GM23248 (cell line): Measurements from ENCODE around the gene TNFAIP8L1. TPM values are rescaled to one million over a fixed set of nuclear protein-coding genes. Genes with fewer than 3 reads are reported as not detected.

Experiments
- DNase-seq: peaks from one replicate; pipeline ENCODE4 v3.0.0-alpha.2; 2015
- H2AFZ ChIP-seq: fragments of 200-600 bp; sonication (generic); 2 replicates; pipeline ENCODE4 v1.6.1; 2016; ENCODE audit warnings: antibody characterized with exemption
- H3F3A ChIP-seq: fragments of 200-600 bp; sonication (generic); 2 replicates; pipeline ENCODE4 v1.6.1; 2016; ENCODE audit warnings: mild to moderate bottlenecking, antibody characterized with exemption, mixed run types; ENCODE audit not compliant: insufficient read depth
- H3K27ac ChIP-seq: fragments of 200-600 bp; sonication (generic); 2 replicates; pipeline ENCODE4 v1.5.1; 2016; ENCODE audit warnings: mild to moderate bottlenecking
- H3K27me3 ChIP-seq: fragments of 200-600 bp; sonication (generic); replicated peaks from 2 replicates; pipeline ENCODE4 v1.6.1; 2016; ENCODE audit warnings: mild to moderate bottlenecking; ENCODE audit not compliant: insufficient read depth
- H3K36me3 ChIP-seq: fragments of 200-600 bp; sonication (generic); 2 replicates; pipeline ENCODE4 v1.6.1; 2016; ENCODE audit warnings: low read depth, mild to moderate bottlenecking
- H3K4me1 ChIP-seq: fragments of 200-600 bp; sonication (generic); 2 replicates; pipeline ENCODE4 v1.6.1; 2016; ENCODE audit warnings: mild to moderate bottlenecking; ENCODE audit not compliant: insufficient read depth
- H3K4me2 ChIP-seq: fragments of 200-600 bp; sonication (generic); one replicate; pipeline ENCODE4 v1.6.1; 2016; ENCODE audit warnings: mild to moderate bottlenecking; ENCODE audit not compliant: unreplicated experiment
- H3K4me3 ChIP-seq: fragments of 200-600 bp; sonication (generic); 2 replicates; pipeline ENCODE4 v1.5.1; 2016; ENCODE audit warnings: mild to moderate bottlenecking
- H3K79me2 ChIP-seq: fragments of 200-600 bp; sonication (generic); 2 replicates; pipeline ENCODE4 v1.6.1; 2016; ENCODE audit warnings: mild to moderate bottlenecking; ENCODE audit not compliant: insufficient read depth
- H3K9ac ChIP-seq: fragments of 200-600 bp; sonication (generic); 2 replicates; pipeline ENCODE4 v1.6.1; 2016; ENCODE audit warnings: mild to moderate bottlenecking
- H3K9me2 ChIP-seq: fragments of 200-600 bp; sonication (generic); 2 replicates; pipeline ENCODE4 v1.6.1; 2016; ENCODE audit warnings: mixed run types, mild to moderate bottlenecking, moderate library complexity; ENCODE audit not compliant: insufficient read depth
- H3K9me3 ChIP-seq: fragments of 200-600 bp; sonication (generic); one replicate; pipeline ENCODE4 v1.6.1; 2017; ENCODE audit warnings: low read depth
- H4K20me1 ChIP-seq: fragments of 200-600 bp; sonication (generic); 2 replicates; pipeline ENCODE4 v1.6.0; 2016; ENCODE audit not compliant: insufficient read depth
- EZH2 ChIP-seq: fragments of 200-600 bp; sonication (generic); IDR thresholded peaks from 2 replicates; pipeline ENCODE4 v1.6.1; 2018; ENCODE audit warnings: antibody characterized with exemption, mild to moderate bottlenecking; ENCODE audit not compliant: insufficient read depth, poor library complexity, severe bottlenecking
- EZH2phosphoT487 ChIP-seq: fragments of 200-600 bp; sonication (generic); IDR thresholded peaks from 2 replicates; pipeline ENCODE4 v1.6.1; 2018; ENCODE audit warnings: antibody characterized with exemption, moderate library complexity, mild to moderate bottlenecking, low read depth; ENCODE audit not compliant: insufficient read depth
- WGBS, 2 experiments: methylation state at CpG; one replicate each; pipeline ENCODE4 v1.1.6; 2015 to 2017; ENCODE audit warnings: low lambda C conversion rate in 2 of 2, low coverage in 1 of 2; ENCODE audit errors: missing lambda C conversion rate in 2 of 2; 5-methylcytosine and 5-hydroxymethylcytosine counted together
- in situ Hi-C: fragments of 300-500 bp; cut with MboI; formaldehyde crosslinking; loops from 2 replicates; pipeline ENCODE4 v1.15.0; 2020
- polyA plus RNA-seq: library from polyadenylated mRNA; unstranded; fragments of >200 nt; fragmentation: Nextera tagmentation; extraction: Ambion mirVana; gene quantifications from 2 replicates; pipeline ENCODE4 v1.2.1, GENCODE V29; 2016
- total RNA-seq: library from RNA; depleted of rRNA; stranded (reverse); fragments of >200 nt; shearing (Covaris generic); gene quantifications from 2 replicates; pipeline ENCODE4 v1.2.3, GENCODE V29; 2014

Gene TNFAIP8L1
- total and polyA plus RNA-seq, 2 experiments from 2014 or later = 0.86 to 2.0 TPM

GRCh38 chr19:4690361-4690760 is 51.0 kb downstream of the TNFAIP8L1 start:
- H3K4me3 ChIP-seq = no peak overlapping the region
- peaks cover 16% of the 10 kb centered on the region; the same call in 1 of the 2 replicates for H3K36me3 ChIP-seq
- no peak overlapping the region for H3K4me2 ChIP-seq
- no peaks in the 10 kb centered on the region for H3K79me2 ChIP-seq
- H2AFZ ChIP-seq = no peak overlapping the region
- H3K9ac ChIP-seq = no peak overlapping the region
- no peaks in the 10 kb centered on the region for H3F3A ChIP-seq
- no peaks in the 10 kb centered on the region for H4K20me1 ChIP-seq
- no peaks in the 10 kb centered on the region for H3K9me3 ChIP-seq
- H3K4me1 ChIP-seq = 0 out of 2 replicates have a peak, but pooled peaks cover 4% of the 10 kb centered on the region
- no peak for DNase-seq
- in situ Hi-C loops = no loop called here
- WGBS, 2 experiments = 77 to 80% methylated on average over 13 of the region's 13 CpGs
- H3K27ac ChIP-seq = no peak overlapping the region
- H3K27me3 ChIP-seq = no peaks in the 10 kb centered on the region
- TF ChIP-seq EZH2phosphoT487 (no peak), EZH2 (no peak)
- no peaks in the 10 kb centered on the region for H3K9me2 ChIP-seq

- H3K9me3 ChIP-seq = no peaks in the 10 kb centered on the region
- no peak for DNase-seq
- no peak overlapping the region for H2AFZ ChIP-seq
- no peak overlapping the region for H3K9ac ChIP-seq
- TF ChIP-seq EZH2phosphoT487 = no peak
- no peak for TF ChIP-seq EZH2
- 0 out of 2 replicates have a peak, but pooled peaks cover 5% of the 10 kb centered on the region for H3F3A ChIP-seq
- H3K4me2 ChIP-seq = no peak overlapping the region
- peaks cover 8% of the 10 kb centered on the region for H3K4me1 ChIP-seq
- no peaks in the 10 kb centered on the region for H4K20me1 ChIP-seq
- in situ Hi-C loops = no loop called here
- H3K4me3 ChIP-seq = no peak overlapping the region
- 93 to 94% methylated on average over 9 of the region's 9 CpGs for WGBS, 2 experiments
- no peaks in the 10 kb centered on the region for H3K27me3 ChIP-seq
- no peaks in the 10 kb centered on the region for H3K79me2 ChIP-seq
- no peaks in the 10 kb centered on the region for H3K9me2 ChIP-seq
- peaks cover 17% of the 10 kb centered on the region; the same call in 1 of the 2 replicates for H3K36me3 ChIP-seq
- no peak overlapping the region for H3K27ac ChIP-seq
These were observed 52.1 kb downstream of the TNFAIP8L1 start for GRCh38 chr19:4691373-4691772.

- 90 to 91% methylated on average over 27 of the region's 27 CpGs for WGBS, 2 experiments
These were observed 53.1 kb downstream of the TNFAIP8L1 start for GRCh38 chr19:4692251-4693077.

GRCh38 chr19:4693078-4693350 is 53.7 kb downstream of the TNFAIP8L1 start:
- Histone ChIP-seq H2AFZ (no peak overlapping the region), H3K9me3 (no peaks in the 10 kb centered on the region), H3K36me3 (peaks cover 17% of the 10 kb centered on the region; the same call in 1 of the 2 replicates), H3K27ac (no peak overlapping the region), H4K20me1 (no peaks in the 10 kb centered on the region), H3K9ac (no peak overlapping the region), H3F3A (peaks cover 17% of the 10 kb centered on the region), H3K4me3 (no peak overlapping the region), H3K9me2 (no peaks in the 10 kb centered on the region), H3K79me2 (no peaks in the 10 kb centered on the region), H3K27me3 (no peaks in the 10 kb centered on the region), H3K4me1 (peaks cover 18% of the 10 kb centered on the region), H3K4me2 (no peak overlapping the region)
- 97 to 100% methylated on average over 7 of the region's 7 CpGs for WGBS, 2 experiments
- DNase-seq = no peak
- in situ Hi-C loops = no loop called here
- TF ChIP-seq EZH2phosphoT487 (no peak), EZH2 (no peak)

More at GRCh38 chr19:4692251-4693077, 53.1 kb downstream of the TNFAIP8L1 start:
- H4K20me1 ChIP-seq = no peaks in the 10 kb centered on the region
- no peak overlapping the region for H2AFZ ChIP-seq
- no peak overlapping the region for H3K4me3 ChIP-seq
- peaks cover 16% of the 10 kb centered on the region for H3F3A ChIP-seq
- no peaks in the 10 kb centered on the region for H3K79me2 ChIP-seq
- no peaks in the 10 kb centered on the region for H3K27me3 ChIP-seq
- no peaks in the 10 kb centered on the region for H3K9me3 ChIP-seq
- no peak overlapping the region for H3K27ac ChIP-seq
- no peaks in the 10 kb centered on the region for H3K9me2 ChIP-seq
- H3K36me3 ChIP-seq = peaks cover 17% of the 10 kb centered on the region; the same call in 1 of the 2 replicates
- TF ChIP-seq EZH2phosphoT487 (no peak), EZH2 (no peak)
- DNase-seq = no peak
- peaks cover 18% of the 10 kb centered on the region for H3K4me1 ChIP-seq
- in situ Hi-C loops = no loop called here
- H3K9ac ChIP-seq = no peak overlapping the region
- H3K4me2 ChIP-seq = no peak overlapping the region
